ENCODE measurements around the gene SGSH. TPM values are rescaled to one million over a fixed set of nuclear protein-coding genes. Genes with fewer than 3 reads are reported as not detected.

Gene SGSH
- total RNA-seq, 2 donors from 2014 or later = 22.2 to 51.8 TPM

DNA sequence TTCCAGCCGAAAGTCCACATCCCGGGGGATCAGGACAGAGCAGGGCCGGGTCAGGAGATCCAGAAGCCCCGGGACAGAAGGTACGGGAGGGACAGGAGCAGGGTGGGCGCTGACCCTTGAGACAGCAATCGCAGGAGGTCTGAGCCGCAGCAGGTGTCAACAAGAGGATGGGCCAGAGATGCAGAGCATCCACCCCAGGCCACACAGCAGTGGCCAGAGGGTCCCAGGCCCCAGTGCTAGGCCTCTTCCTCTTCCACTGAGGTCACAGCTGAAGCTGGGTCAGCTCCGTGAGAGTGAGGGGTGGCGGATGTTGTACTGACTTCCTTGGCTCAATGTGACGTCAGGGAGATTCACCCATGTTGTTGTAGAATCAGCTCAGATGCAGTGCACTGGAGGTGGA lies 31.8 kb upstream of the SGSH start:
- Histone ChIP-seq H3K4me1 (ENCODE audit: control insufficient read depth in 1 of 2, low read depth in 2 of 2) (peaks cover 15 to 18% of the 10 kb centered on the region in 2 donors), H3K36me3 (peaks cover 12% of the 10 kb centered on the region), H3K27ac (no peak overlapping the region), H3K27me3 (replicated peaks; ENCODE audit: insufficient read depth) (no peaks in the 10 kb centered on the region), H3K4me3 (no peak overlapping the region), H3K9me3 (no peaks in the 10 kb centered on the region)
- no peak for DNase-seq (ENCODE audit: low spot score)
- TF ChIP-seq, protein P1, sequence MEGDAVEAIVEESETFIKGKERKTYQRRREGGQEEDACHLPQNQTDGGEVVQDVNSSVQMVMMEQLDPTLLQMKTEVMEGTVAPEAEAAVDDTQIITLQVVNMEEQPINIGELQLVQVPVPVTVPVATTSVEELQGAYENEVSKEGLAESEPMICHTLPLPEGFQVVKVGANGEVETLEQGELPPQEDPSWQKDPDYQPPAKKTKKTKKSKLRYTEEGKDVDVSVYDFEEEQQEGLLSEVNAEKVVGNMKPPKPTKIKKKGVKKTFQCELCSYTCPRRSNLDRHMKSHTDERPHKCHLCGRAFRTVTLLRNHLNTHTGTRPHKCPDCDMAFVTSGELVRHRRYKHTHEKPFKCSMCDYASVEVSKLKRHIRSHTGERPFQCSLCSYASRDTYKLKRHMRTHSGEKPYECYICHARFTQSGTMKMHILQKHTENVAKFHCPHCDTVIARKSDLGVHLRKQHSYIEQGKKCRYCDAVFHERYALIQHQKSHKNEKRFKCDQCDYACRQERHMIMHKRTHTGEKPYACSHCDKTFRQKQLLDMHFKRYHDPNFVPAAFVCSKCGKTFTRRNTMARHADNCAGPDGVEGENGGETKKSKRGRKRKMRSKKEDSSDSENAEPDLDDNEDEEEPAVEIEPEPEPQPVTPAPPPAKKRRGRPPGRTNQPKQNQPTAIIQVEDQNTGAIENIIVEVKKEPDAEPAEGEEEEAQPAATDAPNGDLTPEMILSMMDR (IDR thresholded peaks at IDR 0.05) = no peak
- no peak for ATAC-seq (ENCODE audit: insufficient number of reproducible peaks, low FRiP score, low read depth)

DNA sequence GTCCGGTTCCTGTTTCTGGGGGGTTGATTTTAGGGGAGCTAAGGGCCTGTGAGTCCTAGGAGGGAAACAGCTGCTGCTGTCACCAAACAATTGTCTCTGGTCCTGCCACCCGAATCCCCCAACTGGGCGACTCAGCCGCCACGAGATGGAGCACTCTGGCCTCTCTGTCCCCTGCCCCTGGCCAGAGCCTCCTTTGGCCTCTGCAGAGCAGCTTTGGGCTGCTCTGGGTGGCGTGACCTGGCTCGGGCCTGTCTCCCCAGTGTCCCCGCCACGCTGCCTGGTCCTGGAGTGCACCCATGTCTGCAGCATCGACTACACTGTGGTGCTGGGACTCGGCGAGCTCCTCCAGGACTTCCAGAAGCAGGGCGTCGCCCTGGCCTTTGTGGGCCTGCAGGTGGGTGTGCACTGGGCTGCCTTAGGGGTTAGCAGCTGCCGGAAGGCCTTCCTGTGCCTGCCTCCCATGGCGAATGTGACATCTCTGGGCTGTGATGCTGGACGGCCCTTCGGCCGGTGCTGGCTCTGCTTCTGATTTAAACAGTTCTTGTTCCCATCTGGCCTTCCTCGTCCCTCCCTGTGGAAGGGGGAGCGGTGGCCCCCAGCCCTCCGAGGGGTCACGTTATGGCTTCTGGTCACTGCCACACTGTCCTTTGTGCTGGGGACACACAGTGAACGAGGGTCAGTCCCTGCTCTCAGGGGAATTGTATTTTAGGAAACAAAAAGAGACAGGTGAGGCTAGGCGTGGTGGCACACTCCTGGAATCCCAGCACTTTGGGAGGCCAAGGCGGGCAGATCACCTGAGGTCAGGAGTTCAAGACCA lies 29.0 kb upstream of the SGSH start:
- H3K27ac ChIP-seq = no peak overlapping the region
- no peak for DNase-seq (ENCODE audit: low spot score)
- TF ChIP-seq, protein P1 (IDR thresholded peaks at IDR 0.05) = no peak
- H3K27me3 ChIP-seq (replicated peaks; ENCODE audit: insufficient read depth) = no peaks in the 10 kb centered on the region
- H3K36me3 ChIP-seq = peaks cover 29% of the 10 kb centered on the region
- no peaks in the 10 kb centered on the region for H3K9me3 ChIP-seq
- H3K4me1 ChIP-seq (ENCODE audit: control insufficient read depth in 1 of 2, low read depth in 2 of 2) = peaks cover 0 to 4% of the 10 kb centered on the region in 2 donors
- no peak for ATAC-seq (ENCODE audit: insufficient number of reproducible peaks, low FRiP score, low read depth)
- no peak overlapping the region for H3K4me3 ChIP-seq

DNA sequence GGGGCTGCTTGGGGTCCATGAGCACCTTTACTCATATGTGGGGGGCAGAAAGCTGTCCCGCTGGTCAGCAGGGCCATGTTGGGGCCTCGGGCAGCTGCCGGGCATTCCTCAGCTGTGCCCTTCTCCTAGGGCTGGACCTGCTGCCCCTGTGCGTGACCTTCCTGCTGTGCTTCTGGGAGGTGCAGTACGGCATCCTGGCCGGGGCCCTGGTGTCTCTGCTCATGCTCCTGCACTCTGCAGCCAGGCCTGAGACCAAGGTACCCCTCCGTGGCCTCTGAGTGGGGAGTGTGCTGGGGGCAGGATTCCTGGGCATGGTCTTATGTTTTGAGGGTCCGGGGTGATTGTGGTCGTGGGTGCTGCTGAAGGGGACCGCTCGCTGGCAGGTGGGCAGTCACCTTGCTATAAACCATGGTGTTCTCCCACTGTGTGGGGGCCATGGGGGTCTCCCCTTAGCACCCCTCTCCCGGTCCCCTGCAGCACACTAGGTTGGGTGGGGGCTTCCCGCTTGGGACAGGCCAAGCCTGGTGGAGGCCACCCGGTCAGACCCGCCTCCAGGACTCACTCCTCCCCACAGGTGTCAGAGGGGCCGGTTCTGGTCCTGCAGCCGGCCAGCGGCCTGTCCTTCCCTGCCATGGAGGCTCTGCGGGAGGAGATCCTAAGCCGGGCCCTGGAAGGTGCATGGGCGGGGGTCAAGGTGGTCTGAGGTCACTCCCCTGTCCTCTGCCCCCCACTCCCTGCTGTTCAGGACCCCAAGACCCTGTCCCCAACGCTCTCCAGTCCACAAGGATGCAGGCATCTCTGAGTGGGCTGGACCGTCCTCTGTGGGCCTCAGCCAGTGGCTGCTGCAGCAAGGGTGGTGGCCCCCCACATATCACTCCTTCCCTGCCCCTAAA lies 28.1 kb upstream of the SGSH start:
- TF ChIP-seq, protein P1 (IDR thresholded peaks at IDR 0.05) = no peak
- H3K27me3 ChIP-seq (replicated peaks; ENCODE audit: insufficient read depth) = no peaks in the 10 kb centered on the region
- H3K4me3 ChIP-seq = no peak overlapping the region
- no peak for ATAC-seq (ENCODE audit: insufficient number of reproducible peaks, low FRiP score, low read depth)
- DNase-seq (ENCODE audit: low spot score) = no peak
- no peak overlapping the region for H3K27ac ChIP-seq
- no peaks in the 10 kb centered on the region for H3K9me3 ChIP-seq
- peaks cover 37% of the 10 kb centered on the region for H3K36me3 ChIP-seq
- H3K4me1 ChIP-seq (ENCODE audit: control insufficient read depth in 1 of 2, low read depth in 2 of 2) = no peaks in the 10 kb centered on the region

DNA sequence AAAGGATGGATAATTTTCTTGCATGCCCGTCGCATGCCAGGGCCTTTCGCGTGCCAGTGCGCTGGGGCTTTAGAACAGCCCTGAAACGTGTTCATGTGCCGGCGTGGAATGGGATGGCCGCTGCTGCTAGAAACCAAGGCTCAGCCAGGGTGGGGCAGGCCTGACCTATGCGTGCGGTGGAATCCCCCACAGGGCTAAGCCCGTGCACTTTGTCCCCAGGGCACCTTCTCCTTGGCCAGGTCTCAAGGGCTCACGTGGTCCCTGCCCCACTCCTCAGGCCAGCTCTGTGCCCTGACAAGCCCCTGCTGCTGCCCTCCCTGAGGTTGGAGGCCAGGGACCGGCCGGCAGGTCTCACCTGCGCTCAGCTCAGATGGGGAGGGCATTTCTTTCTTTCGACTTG lies 27.4 kb upstream of the SGSH start:
- TF ChIP-seq, protein P1 (IDR thresholded peaks at IDR 0.05) = no peak
- ATAC-seq (ENCODE audit: insufficient number of reproducible peaks, low FRiP score, low read depth) (no peak), DNase-seq (ENCODE audit: low spot score) (no peak)
- Histone ChIP-seq H3K27me3 (replicated peaks; ENCODE audit: insufficient read depth) (no peaks in the 10 kb centered on the region), H3K4me1 (ENCODE audit: control insufficient read depth in 1 of 2, low read depth in 2 of 2) (no peaks in the 10 kb centered on the region), H3K36me3 (peaks cover 37% of the 10 kb centered on the region), H3K27ac (no peak overlapping the region), H3K9me3 (no peaks in the 10 kb centered on the region), H3K4me3 (no peak overlapping the region)

DNA sequence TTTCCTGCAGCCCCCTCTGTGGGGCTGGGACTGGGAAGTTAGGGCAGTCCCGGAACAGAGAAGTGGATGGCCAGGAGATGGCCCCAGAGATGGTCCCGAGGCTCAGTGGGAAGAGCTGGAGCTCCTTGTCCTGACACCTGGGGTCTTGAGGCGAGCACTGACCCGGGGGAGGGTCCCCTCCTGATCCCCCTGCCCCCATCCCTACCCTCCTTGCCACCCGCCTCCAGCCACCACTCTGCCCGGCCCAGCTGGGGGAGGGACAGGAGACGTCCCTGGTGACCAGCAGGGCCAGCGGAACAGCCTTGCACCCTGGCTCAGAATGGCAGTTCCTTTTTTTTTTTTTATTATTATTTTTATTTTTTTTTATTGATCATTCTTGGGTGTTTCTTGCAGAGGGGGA lies 26.6 kb upstream of the SGSH start:
- H3K27ac ChIP-seq = no peak overlapping the region
- ATAC-seq (ENCODE audit: insufficient number of reproducible peaks, low FRiP score, low read depth) (no peak), DNase-seq (ENCODE audit: low spot score) (no peak)
- H3K27me3 ChIP-seq (replicated peaks; ENCODE audit: insufficient read depth) = no peaks in the 10 kb centered on the region
- H3K36me3 ChIP-seq = peaks cover 42% of the 10 kb centered on the region
- TF ChIP-seq, protein P1 (IDR thresholded peaks at IDR 0.05) = no peak
- no peak overlapping the region for H3K4me3 ChIP-seq
- no peaks in the 10 kb centered on the region for H3K4me1 ChIP-seq (ENCODE audit: control insufficient read depth in 1 of 2, low read depth in 2 of 2)
- H3K9me3 ChIP-seq = no peaks in the 10 kb centered on the region
